ENCODE results near the gene CBX4. TPM values are rescaled to one million over a fixed set of nuclear protein-coding genes. Genes with fewer than 3 reads are reported as not detected.

The CBX4 gene
- total and polyA plus RNA-seq, 2 experiments from 2014 or later: 1.2 to 18.9 TPM

DNA sequence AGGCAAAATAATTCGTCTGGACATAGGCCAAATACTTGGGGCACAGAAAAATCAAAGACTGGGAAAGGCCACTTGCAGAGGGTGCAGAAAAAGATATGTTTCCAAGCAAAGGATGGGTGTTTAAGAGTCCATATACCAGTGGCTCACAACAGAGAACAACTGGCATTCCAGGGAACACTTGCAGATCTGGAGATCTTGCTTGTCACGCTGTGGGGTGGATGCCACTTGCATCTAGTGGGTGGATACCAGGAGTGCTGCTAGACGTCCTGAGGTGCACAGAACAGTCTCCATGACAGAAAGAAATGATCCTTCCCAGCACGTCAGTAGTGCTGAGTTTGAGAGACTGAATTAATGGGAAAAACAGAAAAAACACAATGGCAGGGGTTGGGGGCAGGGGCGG is 50.8 kb downstream of the CBX4 start:
- Histone ChIP-seq H3K4me3 (no peak overlapping the region), H3F3A (ENCODE audit: insufficient read depth) (no peaks in the 10 kb centered on the region), H3K9me2 (ENCODE audit: insufficient read depth) (no peaks in the 10 kb centered on the region), H3K9me3 (ENCODE audit: low read depth) (no peaks in the 10 kb centered on the region), H4K20me1 (ENCODE audit: insufficient read depth) (no peaks in the 10 kb centered on the region), H3K27ac (no peak overlapping the region), H3K36me3 (ENCODE audit: low read depth) (no peaks in the 10 kb centered on the region), H3K4me1 (ENCODE audit: insufficient read depth) (no peaks in the 10 kb centered on the region), H3K4me2 (ENCODE audit: unreplicated experiment) (no peak overlapping the region), H2AFZ (no peak overlapping the region), H3K27me3 (replicated peaks; ENCODE audit: insufficient read depth) (peaks cover 55% of the 10 kb centered on the region), H3K79me2 (ENCODE audit: insufficient read depth) (no peaks in the 10 kb centered on the region), H3K9ac (no peak overlapping the region)
- in situ Hi-C loops (cut with MboI): loop anchor here (10.0 kb wide), 1 partner anchor 206 kb away; no protein-coding TSS in a partner anchor
- WGBS, 2 experiments (ENCODE audit: low coverage in 1 of 2, low lambda C conversion rate in 2 of 2, missing lambda C conversion rate in 2 of 2): 45 to 47% methylated on average over 5 of the region's 5 CpGs
- TF ChIP-seq EZH2 (IDR thresholded peaks at IDR 0.05; ENCODE audit: insufficient read depth, poor library complexity, severe bottlenecking) (no peak), EZH2phosphoT487 (IDR thresholded peaks at IDR 0.05; ENCODE audit: insufficient read depth, low read depth) (no peak)
- no peak for DNase-seq

- in situ Hi-C loops (cut with MboI): loop anchor here (10.0 kb wide), 1 partner anchor 208 kb away; no protein-coding TSS in a partner anchor
- WGBS, 2 experiments (ENCODE audit: low coverage in 1 of 2, low lambda C conversion rate in 2 of 2, missing lambda C conversion rate in 2 of 2): 83% methylated on average over 12 of the region's 12 CpGs
Measured at GRCh38 chr17:79786930-79787643, 52.2 kb downstream of the CBX4 start.

DNA sequence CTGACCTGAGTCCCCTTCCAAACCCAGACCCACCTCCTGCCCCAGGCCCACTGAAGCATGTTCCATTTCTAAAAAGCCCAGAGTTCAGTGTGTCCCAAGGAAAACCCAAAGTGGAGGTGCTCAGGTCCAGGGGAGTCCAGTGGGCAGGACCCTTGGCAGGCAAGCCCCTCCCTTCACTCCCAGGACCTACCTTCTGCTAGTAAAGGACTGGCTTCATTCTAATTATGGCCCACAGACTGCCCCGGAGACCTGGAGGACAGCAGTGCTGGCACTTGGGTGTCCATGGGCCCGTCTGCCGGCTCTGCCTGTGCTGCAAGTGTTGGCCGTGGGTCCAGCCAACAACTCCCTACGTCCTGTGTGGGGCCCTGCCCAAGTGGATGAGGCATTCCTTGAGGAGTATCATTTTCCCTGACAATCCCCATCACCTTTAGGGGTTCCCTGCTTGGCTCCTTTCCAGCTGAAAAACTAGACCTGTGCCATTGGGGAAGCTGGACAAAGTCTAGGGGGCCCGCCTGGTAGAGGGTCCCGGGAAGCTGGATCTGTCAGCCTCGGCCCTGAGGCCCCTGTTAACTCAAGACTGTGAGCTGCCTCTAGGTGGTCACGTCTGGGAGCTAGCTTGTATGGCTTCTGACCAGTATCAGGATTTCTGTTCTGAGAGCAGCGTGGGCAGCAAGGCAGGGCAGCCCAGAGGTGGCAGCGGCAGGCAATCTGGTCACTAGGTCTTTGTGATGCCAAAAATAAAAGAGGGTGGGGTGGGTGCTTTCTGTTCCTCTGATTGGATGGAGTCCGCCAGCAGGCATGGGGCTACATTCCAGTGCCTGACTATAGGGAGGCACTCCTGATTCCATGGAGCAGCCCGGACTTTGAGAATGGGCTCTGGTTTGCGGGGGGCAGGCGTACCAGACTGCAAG is 53.1 kb downstream of the CBX4 start:
- no peaks in the 10 kb centered on the region for H3K36me3 ChIP-seq (ENCODE audit: low read depth)
- peaks cover 44% of the 10 kb centered on the region for H3K27me3 ChIP-seq (replicated peaks; ENCODE audit: insufficient read depth)
- in situ Hi-C loops (cut with MboI): loop anchor here (10.0 kb wide), 1 partner anchor 209 kb away; no protein-coding TSS in a partner anchor

More at GRCh38 chr17:79786930-79787643, 52.2 kb downstream of the CBX4 start:
- H3K27me3 ChIP-seq (replicated peaks; ENCODE audit: insufficient read depth): peaks cover 53% of the 10 kb centered on the region
- no peaks in the 10 kb centered on the region for H3K9me2 ChIP-seq (ENCODE audit: insufficient read depth)
- H3K4me3 ChIP-seq: no peak overlapping the region
- DNase-seq: no peak
- H2AFZ ChIP-seq: no peak overlapping the region
- H3K79me2 ChIP-seq (ENCODE audit: insufficient read depth): no peaks in the 10 kb centered on the region
- H3K36me3 ChIP-seq (ENCODE audit: low read depth): no peaks in the 10 kb centered on the region
- H3F3A ChIP-seq (ENCODE audit: insufficient read depth): no peaks in the 10 kb centered on the region
- H3K27ac ChIP-seq: no peak overlapping the region
- no peaks in the 10 kb centered on the region for H3K9me3 ChIP-seq (ENCODE audit: low read depth)
- H3K9ac ChIP-seq: no peak overlapping the region
- H3K4me2 ChIP-seq (ENCODE audit: unreplicated experiment): no peak overlapping the region
- TF ChIP-seq EZH2 (IDR thresholded peaks at IDR 0.05; ENCODE audit: insufficient read depth, poor library complexity, severe bottlenecking) (no peak), EZH2phosphoT487 (IDR thresholded peaks at IDR 0.05; ENCODE audit: insufficient read depth, low read depth) (no peak)
- no peaks in the 10 kb centered on the region for H3K4me1 ChIP-seq (ENCODE audit: insufficient read depth)
- H4K20me1 ChIP-seq (ENCODE audit: insufficient read depth): no peaks in the 10 kb centered on the region

More for the DNA sequence above, 53.1 kb downstream of the CBX4 start:
- no peaks in the 10 kb centered on the region for H4K20me1 ChIP-seq (ENCODE audit: insufficient read depth)
- H3K9me2 ChIP-seq (ENCODE audit: insufficient read depth): no peaks in the 10 kb centered on the region
- DNase-seq: no peak
- TF ChIP-seq EZH2 (IDR thresholded peaks at IDR 0.05; ENCODE audit: insufficient read depth, poor library complexity, severe bottlenecking) (no peak), EZH2phosphoT487 (IDR thresholded peaks at IDR 0.05; ENCODE audit: insufficient read depth, low read depth) (no peak)
- H3F3A ChIP-seq (ENCODE audit: insufficient read depth): no peaks in the 10 kb centered on the region
- H3K4me2 ChIP-seq (ENCODE audit: unreplicated experiment): no peak overlapping the region
- no peak overlapping the region for H3K9ac ChIP-seq
- no peaks in the 10 kb centered on the region for H3K79me2 ChIP-seq (ENCODE audit: insufficient read depth)
- no peak overlapping the region for H2AFZ ChIP-seq
- WGBS, 2 experiments (ENCODE audit: low coverage in 1 of 2, low lambda C conversion rate in 2 of 2, missing lambda C conversion rate in 2 of 2): 80 to 82% methylated on average over 15 of the region's 15 CpGs
- H3K27ac ChIP-seq: no peak overlapping the region
- no peaks in the 10 kb centered on the region for H3K4me1 ChIP-seq (ENCODE audit: insufficient read depth)
- H3K9me3 ChIP-seq (ENCODE audit: low read depth): no peaks in the 10 kb centered on the region
- H3K4me3 ChIP-seq: no peak overlapping the region

All from GM23248 (cell line).